GM23338 (cell line): Measurements from ENCODE around the gene SLC38A10. TPM values are rescaled to one million over a fixed set of nuclear protein-coding genes. Genes with fewer than 3 reads are reported as not detected.
A peak's percentile ranks its signal among the peaks of the same experiment; 100 is the strongest.

Experiments used
- ATAC-seq: fragments of 200-7000 bp; cut with Tn5 transposase; 3 replicates; pipeline ENCODE4 v1.9.1; 2020
- DNase-seq: peaks from one replicate; pipeline ENCODE4 v3.0.0-alpha.2; 2015; ENCODE audit warnings: low spot score
- H2AFZ ChIP-seq: fragments of 200-600 bp; sonication (generic); 2 replicates; pipeline ENCODE4 v1.8.0; 2016; ENCODE audit warnings: antibody characterized with exemption, mild to moderate bottlenecking, moderate library complexity
- H3F3A ChIP-seq: fragments of 200-600 bp; sonication (generic); replicated peaks from 2 replicates; pipeline ENCODE4 v1.8.0; 2017; ENCODE audit warnings: antibody characterized with exemption, mixed run types, low read depth
- H3K27ac ChIP-seq: fragments of 200-600 bp; sonication (generic); 2 replicates; pipeline ENCODE4 v1.6.1; 2016; ENCODE audit warnings: low read depth
- H3K27me3 ChIP-seq: fragments of 200-600 bp; sonication (generic); 2 replicates; pipeline ENCODE4 v1.8.0; 2016; ENCODE audit warnings: mild to moderate bottlenecking, mixed run types, moderate library complexity; ENCODE audit not compliant: insufficient read depth
- H3K36me3 ChIP-seq: fragments of 200-600 bp; sonication (generic); 2 replicates; pipeline ENCODE4 v1.8.0; 2016; ENCODE audit warnings: mild to moderate bottlenecking; ENCODE audit not compliant: insufficient read depth
- H3K4me1 ChIP-seq: fragments of 200-600 bp; sonication (generic); 2 replicates; pipeline ENCODE4 v1.8.0; 2016; ENCODE audit warnings: mild to moderate bottlenecking, moderate library complexity; ENCODE audit not compliant: insufficient read depth
- H3K4me2 ChIP-seq: fragments of 200-600 bp; sonication (generic); 2 replicates; pipeline ENCODE4 v1.7.1; 2017; ENCODE audit warnings: mixed run types
- H3K4me3 ChIP-seq: fragments of 200-600 bp; sonication (generic); 2 replicates; pipeline ENCODE4 v1.6.1; 2016; ENCODE audit warnings: mixed run types
- H3K79me2 ChIP-seq: fragments of 200-600 bp; sonication (generic); replicated peaks from 2 replicates; pipeline ENCODE4 v1.8.0; 2017; ENCODE audit warnings: mild to moderate bottlenecking; ENCODE audit not compliant: insufficient read depth
- H3K9me2 ChIP-seq: fragments of 200-600 bp; sonication (generic); 2 replicates; pipeline ENCODE4 v1.8.0; 2017; ENCODE audit not compliant: insufficient read depth
- H4K20me1 ChIP-seq: fragments of 200-600 bp; sonication (generic); replicated peaks from 2 replicates; pipeline ENCODE4 v1.8.0; 2017; ENCODE audit warnings: mild to moderate bottlenecking; ENCODE audit not compliant: insufficient read depth
- H3K27ac Mint-ChIP-seq: 2 replicates; pipeline ENCODE4 v1.8.0; 2020; ENCODE audit warnings: inconsistent platforms, mild to moderate bottlenecking, moderate library complexity, mixed read lengths
- H3K27me3 Mint-ChIP-seq: 3 replicates; pipeline ENCODE4 v1.8.0; 2022; ENCODE audit warnings: low read depth, mild to moderate bottlenecking, moderate library complexity, mixed read lengths, inconsistent platforms; ENCODE audit not compliant: insufficient read depth, poor library complexity
- H3K36me3 Mint-ChIP-seq: 3 replicates; pipeline ENCODE4 v1.8.0; 2021; ENCODE audit warnings: low read depth, mild to moderate bottlenecking, inconsistent platforms, moderate library complexity, mixed read lengths
- H3K4me1 Mint-ChIP-seq: 3 replicates; pipeline ENCODE4 v1.8.0; 2020; ENCODE audit warnings: mild to moderate bottlenecking, inconsistent platforms, mixed read lengths
- H3K4me3 Mint-ChIP-seq: 3 replicates; pipeline ENCODE4 v1.8.0; 2021; ENCODE audit warnings: moderate library complexity, mild to moderate bottlenecking, inconsistent platforms, mixed read lengths
- H3K9me3 Mint-ChIP-seq: 3 replicates; pipeline ENCODE4 v1.8.0; 2020; ENCODE audit warnings: moderate library complexity, mild to moderate bottlenecking, inconsistent platforms, mixed read lengths
- CREB1 ChIP-seq: fragments of 250-450 bp; sonication (Bioruptor Pico); IDR thresholded peaks from 2 replicates; pipeline ENCODE4 v1.5.0; 2020; ENCODE audit warnings: low read depth, mild to moderate bottlenecking, moderate library complexity
- CTCF ChIP-seq, 2 experiments: fragments of 200-600 bp in 1 of 2; sonication (generic) in 1 of 2; conservative IDR thresholded peaks; 2 replicates each; pipeline versions ENCODE4 v1.5.1 to v1.6.1; 2016 to 2017; ENCODE audit warnings: antibody characterized with exemption in 2 of 2, low read depth in 2 of 2, mild to moderate bottlenecking in 2 of 2, moderate library complexity in 1 of 2
- ETS1 ChIP-seq: IDR thresholded peaks from 2 replicates; pipeline ENCODE4 v1.6.1; 2016; ENCODE audit warnings: antibody characterized with exemption
- EZH2 ChIP-seq: fragments of 200-600 bp; sonication (generic); IDR thresholded peaks from one replicate; pipeline ENCODE4 v1.8.0; 2017; ENCODE audit warnings: antibody characterized with exemption, mild to moderate bottlenecking, low read depth; ENCODE audit not compliant: unreplicated experiment
- EZH2phosphoT487 ChIP-seq: fragments of 200-600 bp; sonication (generic); IDR thresholded peaks from one replicate; pipeline ENCODE4 v1.8.1; 2018; ENCODE audit warnings: antibody characterized with exemption; ENCODE audit not compliant: unreplicated experiment
- JUNB ChIP-seq: IDR thresholded peaks from one replicate; pipeline ENCODE4 v1.6.1; 2016; ENCODE audit warnings: antibody characterized with exemption; ENCODE audit not compliant: unreplicated experiment
- NANOG ChIP-seq: IDR thresholded peaks from 2 replicates; pipeline ENCODE4 v1.6.1; 2016; ENCODE audit warnings: antibody characterized with exemption, borderline replicate concordance
- POLR2AphosphoS5 ChIP-seq: IDR thresholded peaks from 2 replicates; pipeline ENCODE4 v1.6.1; 2016; ENCODE audit warnings: antibody characterized with exemption, low read depth
- REST ChIP-seq: IDR thresholded peaks from one replicate; pipeline ENCODE4 v1.6.1; 2018; ENCODE audit warnings: antibody characterized with exemption; ENCODE audit not compliant: unreplicated experiment
- STAT1 ChIP-seq: IDR thresholded peaks from one replicate; pipeline ENCODE4 v1.6.1; 2016; ENCODE audit warnings: antibody characterized with exemption; ENCODE audit not compliant: unreplicated experiment
- ZNF114 ChIP-seq: fragments of 250-450 bp; sonication (Bioruptor Pico); IDR thresholded peaks from 2 replicates; pipeline ENCODE4 v1.5.0; 2020; ENCODE audit warnings: mild to moderate bottlenecking, moderate library complexity
- ZNF331 ChIP-seq: fragments of 250-450 bp; sonication (Bioruptor Pico); IDR thresholded peaks from 2 replicates; pipeline ENCODE4 v1.5.0; 2020; ENCODE audit warnings: low read depth, mild to moderate bottlenecking, moderate library complexity
- ZNF462 ChIP-seq: fragments of 250-450 bp; sonication (Bioruptor Pico); IDR thresholded peaks from 2 replicates; pipeline ENCODE4 v1.5.0; 2020; ENCODE audit warnings: mild to moderate bottlenecking, moderate library complexity
- polyA plus RNA-seq: library from polyadenylated mRNA; unstranded; fragments of >200 nt; fragmentation: Nextera tagmentation; extraction: Ambion mirVana; gene quantifications from 2 replicates; pipeline ENCODE4 v1.2.1, GENCODE V29; 2016
- total RNA-seq: library from RNA; depleted of rRNA; stranded (reverse); fragments of >200 nt; shearing (Covaris generic); gene quantifications from 2 replicates; pipeline ENCODE4 v1.2.3, GENCODE V29; 2014

Gene SLC38A10
- total and polyA plus RNA-seq, 2 experiments from 2014 or later: 17.1 to 55.8 TPM

- H3K79me2 ChIP-seq: no peaks in the 10 kb centered on the region
- no peaks in the 10 kb centered on the region for H3F3A ChIP-seq
- H3K9me2 ChIP-seq: no peaks in the 10 kb centered on the region
- no peak overlapping the region for H3K27ac ChIP-seq
- ATAC-seq (peak; percentile 70), DNase-seq (peak; percentile 83)
- H4K20me1 ChIP-seq: no peaks in the 10 kb centered on the region
- no peak overlapping the region for H3K4me3 ChIP-seq
- H3K27me3 ChIP-seq: no peaks in the 10 kb centered on the region
- H3K4me1 ChIP-seq: peaks cover 13% of the 10 kb centered on the region; the same call in 1 of the 2 replicates
- Mint-ChIP-seq H3K36me3 (no peaks in the 10 kb centered on the region), H3K4me1 (peaks cover 10% of the 10 kb centered on the region), H3K9me3 (peaks cover 6% of the 10 kb centered on the region; the same call in 1 of the 3 replicates), H3K27ac (no peak overlapping the region), H3K27me3 (peaks cover 6% of the 10 kb centered on the region), H3K4me3 (peak overlapping the region; percentile 40; the same call in 2 of the 3 replicates)
- TF ChIP-seq ZNF462 (CRISPR knock-in tag) (no peak), CTCF (conservative IDR thresholded peaks at IDR 0.05; ENCODE audit: low read depth in 2 of 2) (peak; percentile 56 to 70), POLR2AphosphoS5 (no peak), NANOG (no peak), ZNF331 (CRISPR knock-in tag) (no peak), ETS1 (no peak), STAT1 (no peak), REST (no peak), JUNB (no peak), EZH2phosphoT487 (no peak), ZNF114 (CRISPR knock-in tag) (no peak), CREB1 (CRISPR knock-in tag) (0 out of 2 replicates have a peak, but pooled peaks have one; percentile 38), EZH2 (no peak)
- peak overlapping the region; percentile 71 for H3K4me2 ChIP-seq
- peak overlapping the region; percentile 87 for H2AFZ ChIP-seq
- no peaks in the 10 kb centered on the region for H3K36me3 ChIP-seq
Measured at GRCh38 chr17:81309140-81309858, 14.2 kb upstream of the SLC38A10 start.
